GM13976 (cell line): ENCODE measurements around the gene ZP1.

ENCODE experiments used
- DNase-seq: peaks from one replicate; pipeline ENCODE4 v3.0.0; 2012; ENCODE audit warnings: low spot score
- in situ Hi-C: fragments of 300-500 bp; cut with MboI; formaldehyde crosslinking; loops from one replicate; pipeline ENCODE4 v1.12.0; 2022; ENCODE audit warnings: low sequenced_read_pairs, mixed read lengths, inconsistent platforms; ENCODE audit not compliant: unreplicated experiment
- TF ChIP-seq, protein P1 (sequence below): IDR thresholded peaks from 2 replicates; pipeline ENCODE4 v1.5.1; 2012; ENCODE audit warnings: borderline replicate concordance, mild to moderate bottlenecking; ENCODE audit not compliant: insufficient read depth; ENCODE audit errors: extremely low read depth, missing control alignments, control extremely low read depth

The ZP1 gene

DNA sequence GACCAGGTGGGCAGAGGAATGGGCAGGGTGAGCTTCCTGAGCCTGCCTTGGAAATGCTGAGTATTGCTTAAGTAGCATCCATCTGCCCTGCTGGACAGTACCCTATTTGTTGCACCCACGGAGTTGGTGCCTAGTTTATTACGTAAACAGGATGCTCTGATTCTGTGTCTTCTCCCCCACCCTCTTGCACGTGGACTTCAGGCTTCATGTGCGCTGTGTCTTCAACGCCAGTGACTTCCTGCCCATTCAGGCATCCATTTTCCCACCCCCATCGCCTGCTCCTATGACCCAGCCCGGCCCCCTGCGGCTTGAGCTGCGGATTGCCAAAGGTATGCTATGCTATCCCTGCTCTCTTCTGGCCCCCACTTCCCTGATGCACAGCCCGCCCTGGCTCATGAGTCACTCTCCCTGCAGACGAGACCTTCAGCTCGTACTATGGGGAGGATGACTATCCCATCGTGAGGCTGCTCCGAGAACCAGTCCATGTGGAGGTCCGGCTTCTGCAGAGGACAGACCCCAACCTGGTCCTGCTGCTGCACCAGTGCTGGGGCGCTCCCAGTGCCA, 5.7 kb downstream of the ZP1 start:
- TF ChIP-seq, protein P1, sequence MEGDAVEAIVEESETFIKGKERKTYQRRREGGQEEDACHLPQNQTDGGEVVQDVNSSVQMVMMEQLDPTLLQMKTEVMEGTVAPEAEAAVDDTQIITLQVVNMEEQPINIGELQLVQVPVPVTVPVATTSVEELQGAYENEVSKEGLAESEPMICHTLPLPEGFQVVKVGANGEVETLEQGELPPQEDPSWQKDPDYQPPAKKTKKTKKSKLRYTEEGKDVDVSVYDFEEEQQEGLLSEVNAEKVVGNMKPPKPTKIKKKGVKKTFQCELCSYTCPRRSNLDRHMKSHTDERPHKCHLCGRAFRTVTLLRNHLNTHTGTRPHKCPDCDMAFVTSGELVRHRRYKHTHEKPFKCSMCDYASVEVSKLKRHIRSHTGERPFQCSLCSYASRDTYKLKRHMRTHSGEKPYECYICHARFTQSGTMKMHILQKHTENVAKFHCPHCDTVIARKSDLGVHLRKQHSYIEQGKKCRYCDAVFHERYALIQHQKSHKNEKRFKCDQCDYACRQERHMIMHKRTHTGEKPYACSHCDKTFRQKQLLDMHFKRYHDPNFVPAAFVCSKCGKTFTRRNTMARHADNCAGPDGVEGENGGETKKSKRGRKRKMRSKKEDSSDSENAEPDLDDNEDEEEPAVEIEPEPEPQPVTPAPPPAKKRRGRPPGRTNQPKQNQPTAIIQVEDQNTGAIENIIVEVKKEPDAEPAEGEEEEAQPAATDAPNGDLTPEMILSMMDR = no peak
- in situ Hi-C loops = no loop called here
- DNase-seq = no peak

DNA sequence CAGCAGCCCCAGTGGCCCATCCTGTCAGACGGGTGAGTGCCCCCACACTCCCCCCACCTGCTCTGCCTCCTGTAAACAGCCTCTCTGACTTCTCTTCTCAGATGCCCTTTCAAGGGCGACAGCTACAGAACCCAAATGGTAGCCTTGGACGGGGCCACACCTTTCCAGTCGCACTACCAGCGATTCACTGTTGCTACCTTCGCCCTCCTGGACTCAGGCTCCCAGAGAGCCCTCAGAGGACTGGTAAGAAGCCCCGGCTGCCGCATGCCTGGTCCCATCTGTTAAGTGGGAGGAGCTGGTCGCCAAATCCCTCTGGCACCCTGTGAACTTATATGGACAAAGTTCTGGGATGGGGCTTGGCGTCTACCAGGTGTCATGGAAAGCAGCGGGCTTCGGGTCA, 6.2 kb downstream of the ZP1 start:
- TF ChIP-seq, protein P1 = no peak
- DNase-seq = no peak
- in situ Hi-C loops = no loop called here

DNA sequence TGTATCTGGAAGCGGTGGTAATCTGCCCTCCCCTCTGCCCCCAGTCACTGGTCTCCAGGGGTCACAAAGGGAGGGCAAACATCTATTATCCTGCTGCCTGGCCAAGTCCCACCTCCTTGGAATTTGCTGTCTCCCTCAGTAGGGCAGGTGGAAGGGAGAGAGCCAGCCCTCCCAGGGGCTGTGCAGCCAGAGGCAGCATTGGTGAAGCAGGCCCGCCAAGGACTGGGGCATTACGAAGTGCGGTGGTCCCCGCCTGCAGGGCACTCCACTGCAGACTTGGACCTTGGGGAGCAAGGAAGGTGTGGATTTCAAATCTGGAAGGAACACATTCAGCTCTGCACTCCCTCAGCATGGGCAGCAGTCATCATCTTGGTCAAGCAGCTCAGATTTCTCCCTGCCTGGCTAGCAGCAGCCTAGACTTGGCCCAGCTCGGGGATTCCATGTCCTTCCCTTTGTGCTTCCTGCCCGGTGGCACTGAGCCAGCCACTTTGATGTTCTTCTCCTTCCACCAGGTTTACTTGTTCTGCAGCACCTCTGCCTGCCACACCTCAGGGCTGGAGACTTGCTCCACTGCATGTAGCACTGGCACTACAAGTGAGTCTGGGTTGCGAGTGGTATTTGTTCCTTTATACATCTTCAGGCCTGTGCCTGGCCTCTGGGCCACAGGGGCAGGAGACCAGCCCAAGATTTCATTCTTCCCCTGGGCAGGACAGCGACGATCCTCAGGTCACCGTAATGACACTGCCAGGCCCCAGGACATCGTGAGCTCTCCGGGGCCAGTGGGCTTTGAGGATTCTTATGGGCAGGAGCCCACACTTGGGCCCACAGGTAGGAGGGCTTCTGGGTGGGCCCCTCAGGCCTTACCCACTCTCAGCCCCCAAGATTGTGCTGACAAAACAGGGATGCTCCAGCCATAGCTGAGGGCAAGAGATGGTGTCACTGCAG, 7.4 kb downstream of the ZP1 start:
- TF ChIP-seq, protein P1 = no peak
- in situ Hi-C loops = no loop called here
- no peak for DNase-seq

DNA sequence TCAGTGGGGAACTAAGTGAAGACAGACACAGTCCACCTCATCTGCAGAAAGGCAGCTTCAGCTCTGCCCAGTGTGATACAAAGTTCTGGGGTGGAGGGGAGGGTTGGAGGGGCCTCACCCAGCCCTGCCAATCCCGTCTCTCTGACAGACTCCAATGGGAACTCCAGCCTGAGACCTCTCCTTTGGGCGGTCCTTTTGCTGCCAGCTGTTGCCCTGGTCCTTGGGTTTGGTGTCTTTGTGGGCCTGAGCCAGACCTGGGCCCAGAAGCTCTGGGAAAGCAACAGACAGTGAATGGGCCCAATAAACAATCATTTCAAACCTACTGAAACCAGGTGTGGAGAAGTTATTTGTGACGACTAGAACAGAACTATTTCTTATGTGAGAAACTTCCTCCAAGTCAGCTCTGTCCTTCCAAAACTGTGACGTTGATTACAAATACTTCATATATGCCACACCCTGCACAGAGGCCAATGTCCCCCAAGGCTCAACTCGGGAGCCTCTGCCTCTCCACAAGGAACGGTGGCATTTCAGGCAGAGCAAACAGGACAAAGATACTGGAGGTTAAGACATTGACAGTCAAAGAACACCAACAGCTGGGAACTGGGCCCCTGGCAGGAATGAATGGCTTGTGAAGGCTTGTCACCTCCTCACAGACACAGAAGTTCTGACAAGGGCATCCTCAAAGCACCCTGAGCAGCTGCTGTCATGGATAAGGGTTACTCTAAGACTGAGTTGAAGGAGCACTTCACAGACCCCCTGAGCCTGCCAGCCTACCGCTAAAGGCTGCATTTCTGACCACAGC, 8.2 kb downstream of the ZP1 start:
- no peak for DNase-seq
- TF ChIP-seq, protein P1 = no peak
- in situ Hi-C loops = no loop called here

DNA sequence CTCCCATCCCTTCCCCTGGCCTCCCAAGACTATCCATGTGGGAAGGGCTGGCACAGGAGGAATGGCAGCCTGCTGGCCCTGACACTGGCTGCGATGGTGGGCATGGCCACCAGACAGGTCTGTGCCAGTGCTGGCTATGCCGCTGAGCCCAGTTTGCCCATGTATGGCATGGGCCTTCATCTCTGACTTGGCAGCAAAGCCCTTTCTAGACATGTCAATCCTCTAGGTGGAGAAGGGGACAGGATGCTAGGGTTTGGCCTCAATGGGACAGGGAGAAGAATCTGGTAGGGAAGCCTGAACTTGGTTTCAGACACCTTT, 8.8 kb downstream of the ZP1 start:
- in situ Hi-C loops = no loop called here
- TF ChIP-seq, protein P1 = no peak
- DNase-seq = no peak

DNA sequence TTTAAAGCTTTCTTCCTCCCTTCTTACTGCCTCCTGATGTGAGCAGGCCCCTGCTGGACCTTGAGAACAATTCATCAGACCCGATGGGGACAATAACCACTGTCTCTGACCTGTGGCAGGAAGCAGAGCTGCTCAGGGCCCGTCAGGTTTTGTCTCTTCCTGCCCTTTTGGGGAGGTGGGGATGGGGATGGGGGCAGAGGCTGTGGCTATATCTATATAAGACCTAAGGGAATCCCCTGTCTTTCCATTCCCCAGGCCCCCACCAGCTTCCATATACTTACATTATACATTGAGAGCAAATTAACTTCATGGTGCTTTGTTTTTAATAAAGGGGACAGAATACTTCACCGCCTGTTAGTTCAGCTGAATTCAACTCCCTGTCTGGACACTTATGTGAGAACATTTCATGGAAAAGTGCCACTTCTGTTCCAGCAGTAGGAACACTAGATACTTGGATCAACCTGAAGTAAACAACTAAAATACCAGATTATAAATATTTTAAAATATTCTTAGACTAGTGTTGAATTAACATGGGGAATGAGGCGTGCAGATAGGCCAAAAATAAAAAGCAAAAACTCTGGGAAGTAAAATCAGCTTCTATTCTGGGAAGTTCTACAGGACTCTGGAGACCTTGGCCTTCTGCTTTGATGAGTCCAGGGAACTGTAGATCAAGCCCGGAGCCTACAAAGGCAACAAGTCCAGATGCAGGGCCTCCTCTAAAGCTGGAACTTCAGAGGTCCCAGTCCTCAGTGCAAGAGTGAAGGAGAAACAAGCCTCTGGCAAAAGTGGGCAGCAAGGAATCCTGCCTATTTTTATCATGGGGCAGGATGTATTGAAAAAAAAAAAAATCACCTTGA, 11.1 kb downstream of the ZP1 start:
- TF ChIP-seq, protein P1 = no peak
- in situ Hi-C loops = no loop called here
- DNase-seq = no peak
